Left lobe of liver (tissue), 2 donors: ENCODE results near the gene TMEM107. TPM values are rescaled to one million over a fixed set of nuclear protein-coding genes. Genes with fewer than 3 reads are reported as not detected.

ENCODE experiments used
- ATAC-seq: fragments of 200-7000 bp; cut with Tn5 transposase; one replicate; pipeline ENCODE4 v1.9.1; 2020; ENCODE audit warnings: mild to moderate bottlenecking, moderate library complexity
- DNase-seq: peaks from one replicate; pipeline ENCODE4 v3.0.0-alpha.2; 2020; ENCODE audit warnings: low spot score
- total RNA-seq: library from RNA; stranded (reverse); gene quantifications from one replicate; pipeline ENCODE4 v1.2.1, GENCODE V29; 2021
- donor health status: DM: no; HTN: no; CAD: no; lungs with moderate emphysema.
- donor health status: DM: no; HTN: yes; CAD: no.

The TMEM107 gene
- total RNA-seq, 1 donor from 2014 or later, result 3.6 TPM

DNA sequence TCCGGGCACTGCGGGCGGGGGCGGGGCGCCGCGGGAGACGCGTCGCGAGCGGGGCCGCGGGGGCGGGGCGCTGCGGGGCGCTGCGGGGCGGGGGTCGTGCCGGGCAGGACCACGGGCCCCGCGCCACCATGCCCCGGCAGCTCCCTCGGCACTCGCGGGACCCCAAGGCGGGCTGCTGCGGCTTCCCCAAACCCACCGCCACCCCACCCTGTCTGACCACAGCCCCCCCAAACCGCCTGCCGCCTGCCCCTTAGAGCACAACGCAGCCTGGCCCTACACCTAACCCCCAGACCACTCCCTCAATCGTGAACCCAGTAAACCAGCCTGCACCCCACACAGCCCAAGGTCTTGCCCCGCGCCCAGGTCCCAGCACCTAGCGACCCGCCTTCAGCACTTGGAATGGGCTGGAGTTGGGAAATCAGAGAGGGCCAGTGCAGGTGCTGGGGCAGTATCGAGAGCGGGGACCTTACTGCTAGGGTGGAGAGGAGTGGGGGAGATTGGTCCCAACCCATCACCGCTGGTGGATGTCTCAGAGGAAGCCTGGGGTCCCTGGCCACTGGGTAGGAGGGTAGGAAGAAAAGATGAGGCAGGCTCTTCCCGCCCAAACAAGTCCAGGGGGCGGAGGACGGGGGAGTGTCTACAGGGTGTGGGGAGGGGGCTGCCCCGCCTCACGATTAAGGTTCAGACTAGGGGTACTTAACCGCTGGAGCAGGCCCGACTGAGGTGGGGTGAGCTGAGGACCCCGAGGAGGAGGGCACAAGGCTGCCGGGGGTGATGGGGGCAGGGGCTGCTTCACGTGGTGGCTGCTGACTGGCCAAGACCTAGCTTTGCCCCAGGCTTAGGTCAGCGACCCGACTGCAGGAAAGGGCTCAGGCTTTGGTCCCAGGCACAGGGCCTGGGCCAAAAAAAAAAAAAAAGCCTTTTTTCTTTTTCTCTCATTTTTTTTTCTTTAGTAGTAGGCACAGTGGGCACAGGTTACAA, 12.9 kb downstream of the TMEM107 start:
- peak; percentile 74 for ATAC-seq
- DNase-seq, result peak; percentile 83

DNA sequence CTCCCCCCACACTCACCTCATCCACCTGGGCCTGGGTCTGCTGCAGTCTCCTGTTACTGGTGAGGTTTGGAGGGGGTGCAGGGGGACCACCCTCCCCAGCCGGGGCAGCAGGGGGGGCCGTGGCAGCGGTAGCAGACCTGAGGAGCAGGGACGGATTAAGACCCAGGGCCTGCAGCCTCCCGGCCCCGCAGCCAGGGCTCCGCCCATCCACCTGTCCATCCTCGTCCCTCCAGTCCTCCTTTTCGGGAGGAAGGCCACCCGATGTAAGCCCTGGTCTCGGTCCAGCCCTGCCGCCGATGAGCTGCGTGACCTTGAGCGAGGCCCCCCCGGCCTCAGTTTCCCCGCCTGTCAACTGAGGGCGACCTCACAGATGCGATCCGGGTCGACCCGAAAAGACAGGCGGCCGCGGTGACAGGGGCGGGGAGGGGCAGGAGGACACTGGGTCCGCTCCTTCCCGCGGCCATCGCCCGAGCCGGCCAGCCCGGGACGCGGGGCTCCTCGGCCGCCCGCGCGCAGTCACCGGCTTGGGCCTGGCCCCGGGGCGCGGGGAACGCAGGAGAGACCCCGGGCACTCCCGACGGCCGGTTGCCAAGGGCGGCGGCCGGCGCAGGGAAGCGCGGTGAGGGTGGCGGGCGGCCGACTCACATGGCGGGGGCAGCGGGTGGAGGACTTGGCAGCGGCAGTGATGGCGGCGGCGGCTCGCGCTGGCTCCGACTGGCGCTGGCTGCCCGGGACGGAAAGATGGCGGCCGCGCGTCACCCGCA, 13.8 kb downstream of the TMEM107 start, which contains the start of gene VAMP2:
VAMP2 (minus strand) TSS at position 716 of the 764 bp plus-strand sequence; CDS start at position 647, 69 bp downstream.
- ATAC-seq (peak; percentile 57), DNase-seq (peak; percentile 81)

GRCh38 chr17:8161289-8162232, 14.6 kb downstream of the TMEM107 start:
- ATAC-seq (no peak), DNase-seq (no peak)

DNA sequence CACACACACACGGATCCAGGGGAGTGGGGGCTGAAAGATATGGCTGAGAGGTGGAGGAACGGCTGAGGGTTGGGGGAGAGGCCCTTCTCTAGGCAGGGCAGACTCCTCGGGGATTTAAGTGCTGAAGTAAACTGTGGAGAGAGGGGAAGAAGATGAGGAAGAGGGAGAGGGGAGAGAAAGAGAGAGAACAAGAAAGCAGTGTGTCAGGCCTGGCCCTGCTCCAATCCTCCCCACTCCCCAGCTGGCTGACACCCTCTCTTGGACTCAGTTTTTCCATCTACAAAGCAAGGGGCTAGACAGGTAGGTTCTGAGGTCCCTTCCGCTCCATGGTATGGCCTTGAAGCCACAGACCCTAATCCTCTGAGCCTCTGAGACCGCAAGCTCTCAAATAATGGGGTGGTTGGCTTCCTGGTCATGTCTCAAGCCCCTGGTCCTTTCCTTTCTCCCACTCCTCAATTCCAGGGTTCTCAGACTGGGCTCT, 15.4 kb downstream of the TMEM107 start:
- DNase-seq, result no peak

GRCh38 chr17:8160224-8160577, 16.0 kb downstream of the TMEM107 start:
- ATAC-seq, result no peak
- no peak for DNase-seq

More for the DNA sequence above, 15.4 kb downstream of the TMEM107 start:
- ATAC-seq, result no peak

DNA sequence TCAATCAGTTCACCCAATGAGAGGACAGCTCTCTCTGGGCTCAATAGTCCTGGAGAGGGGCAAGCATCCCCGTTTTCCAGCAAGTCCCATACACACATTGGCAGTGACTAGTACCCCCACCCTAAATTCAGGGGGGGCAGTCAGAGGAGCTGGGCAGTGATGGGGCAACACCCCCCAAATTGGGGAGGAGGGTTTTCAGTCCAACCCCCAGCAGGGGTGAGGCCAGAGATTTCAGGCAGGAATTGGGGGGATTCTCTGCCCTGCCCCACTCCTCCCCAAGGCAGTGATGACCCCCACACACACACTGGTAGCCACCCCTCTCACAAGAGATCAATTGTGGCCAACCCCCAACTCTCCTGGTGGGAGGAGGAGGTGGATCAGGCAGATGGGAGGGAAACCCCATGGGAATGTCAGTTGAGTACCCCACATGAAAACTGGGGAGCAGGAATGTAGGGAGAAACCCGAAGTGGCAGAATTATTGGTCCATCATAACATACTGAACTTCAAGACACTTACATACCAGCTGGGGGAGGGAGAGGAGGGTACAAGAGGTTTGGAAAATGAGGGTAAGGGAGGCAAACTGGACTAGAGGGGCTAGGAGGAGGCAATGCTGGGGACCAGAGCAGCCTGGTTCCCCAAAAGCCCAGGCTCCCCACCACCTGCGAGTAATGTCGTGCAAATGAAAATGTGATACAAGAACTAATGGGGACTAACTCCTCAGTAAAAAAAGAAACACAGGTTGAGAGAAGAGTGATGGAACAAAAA, 16.5 kb downstream of the TMEM107 start:
- no peak for ATAC-seq
- no peak for DNase-seq

DNA sequence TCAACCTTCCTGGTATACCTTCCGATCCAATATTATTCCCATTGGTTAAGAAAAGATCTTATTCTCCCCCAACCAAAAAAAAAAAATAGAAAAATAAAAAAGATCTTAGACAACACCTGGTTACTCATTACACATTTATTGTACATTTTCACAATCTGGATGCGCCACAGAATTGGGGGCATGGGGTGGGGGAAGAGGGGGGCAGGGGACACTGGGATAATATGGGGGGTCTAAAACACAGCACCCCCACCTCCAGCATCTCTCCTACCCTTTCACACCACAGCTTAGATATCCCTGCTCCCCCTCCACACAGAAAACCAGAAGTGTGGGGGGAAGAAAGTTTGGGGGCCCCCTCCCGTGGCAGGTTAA, 17.2 kb downstream of the TMEM107 start:
- DNase-seq (no peak), ATAC-seq (no peak)

- ATAC-seq (peak; percentile 44), DNase-seq (peak; percentile 94)
Observed at GRCh38 chr17:8158267-8159031, 17.7 kb downstream of the TMEM107 start.

DNA sequence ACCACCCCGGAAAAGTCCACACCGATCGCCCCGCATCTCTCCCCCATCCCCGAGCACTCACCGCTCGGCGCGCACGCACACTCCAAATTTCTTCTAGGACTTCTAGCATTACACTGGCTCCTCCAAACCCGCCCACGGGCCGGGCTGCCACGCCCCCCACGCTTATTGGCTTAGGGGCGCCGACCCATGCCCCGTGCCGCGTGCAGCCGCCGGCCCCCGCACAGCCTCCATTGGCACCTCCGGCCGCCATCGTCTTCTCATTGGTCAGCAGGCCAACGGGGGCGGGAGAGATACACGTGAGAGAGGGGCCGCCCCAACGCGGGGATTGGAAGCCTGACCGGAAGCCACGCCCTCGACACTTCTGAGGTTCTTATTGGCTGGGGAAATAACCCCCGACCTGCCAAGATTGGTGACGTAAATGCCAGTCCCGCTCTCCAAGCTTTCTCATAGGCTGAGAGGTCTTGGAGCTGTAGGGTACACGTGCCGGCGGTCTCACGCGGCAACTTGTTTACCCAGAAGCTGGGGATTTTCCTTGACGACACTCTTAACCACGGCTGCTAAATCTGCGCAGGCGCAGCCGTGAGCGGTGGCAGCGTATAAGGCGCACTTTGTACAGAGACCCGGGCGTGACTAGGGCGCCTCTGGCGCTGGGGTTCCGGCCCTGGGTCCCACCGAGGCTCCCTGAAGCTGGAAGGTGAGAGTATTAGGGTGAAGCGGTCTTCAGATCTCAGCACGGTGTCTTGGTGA, 19.8 kb downstream of the TMEM107 start:
- DNase-seq (peak; percentile 100), ATAC-seq (peak; percentile 59)

GRCh38 chr17:8155996-8156245, 20.3 kb downstream of the TMEM107 start:
- DNase-seq (no peak), ATAC-seq (no peak)

- ATAC-seq (no peak), DNase-seq (peak; percentile 54)
Observed at GRCh38 chr17:8155231-8155995, 20.8 kb downstream of the TMEM107 start.

GRCh38 chr17:8154608-8155155, 21.5 kb downstream of the TMEM107 start:
- no peak for DNase-seq
- ATAC-seq, result no peak

GRCh38 chr17:8153957-8154607, 22.1 kb downstream of the TMEM107 start:
- ATAC-seq (peak; percentile 50), DNase-seq (peak; percentile 100)

DNA sequence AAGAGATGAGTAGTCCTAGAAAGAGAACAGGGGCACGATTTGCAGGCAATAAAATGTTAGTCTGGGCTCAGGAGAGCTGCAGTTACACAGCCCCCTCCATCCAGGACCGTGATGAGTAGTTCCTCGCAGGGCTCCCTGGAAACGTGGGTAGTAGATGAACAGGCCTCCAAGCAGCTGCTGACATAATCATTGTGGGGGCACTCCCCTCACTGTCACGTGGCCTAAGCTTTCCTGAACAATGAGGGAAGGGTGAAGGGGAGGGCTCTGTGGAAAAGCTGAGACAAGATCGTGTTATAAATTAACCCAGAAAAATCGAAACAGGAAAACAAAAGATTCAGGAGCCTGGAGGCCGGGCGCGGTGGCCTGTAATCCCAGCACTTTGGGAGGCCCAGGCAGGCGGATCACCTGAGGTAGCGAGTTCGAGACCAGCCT, 22.6 kb downstream of the TMEM107 start:
- DNase-seq, result peak; percentile 88
- peak; percentile 27 for ATAC-seq

DNA sequence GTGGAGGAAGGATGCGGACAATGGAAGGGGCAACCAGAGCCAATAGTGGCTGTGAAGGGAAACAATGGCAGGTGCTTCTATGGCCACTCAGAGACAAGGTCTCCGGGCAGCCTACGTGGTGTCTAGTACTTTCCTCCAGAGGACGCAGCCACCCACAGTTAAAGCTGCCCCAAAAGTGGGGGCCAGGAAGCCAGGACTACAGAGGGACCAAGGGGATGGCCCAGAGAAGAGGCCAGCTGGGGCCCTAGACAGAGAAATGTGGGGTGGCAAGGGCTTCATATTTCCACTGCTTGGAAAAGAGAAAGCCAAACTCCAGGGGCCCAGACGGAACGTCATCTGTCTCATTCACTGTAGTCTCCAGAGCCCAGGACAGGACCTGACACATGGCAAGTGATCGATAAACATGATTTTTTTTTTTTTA, 23.1 kb downstream of the TMEM107 start:
- ATAC-seq (no peak), DNase-seq (peak; percentile 50)

- DNase-seq, result peak; percentile 99
Observed at GRCh38 chr17:8152112-8152775, 23.9 kb downstream of the TMEM107 start, which contains the start of gene PER1. Gene PER1 (minus strand): TSS chr17:8152404. CDS start chr17:8150706, 1,698 bp downstream.

More at GRCh38 chr17:8152112-8152775, 23.9 kb downstream of the TMEM107 start, which contains the start of gene PER1:
- peak; percentile 47 for ATAC-seq
